Islet of Langerhans (tissue), 1 donor: ENCODE results near the gene PMEPA1.

Experiments
- FAIRE-seq: peaks from one replicate; lab custom pipeline; 2011; peaks lifted over from hg19 to GRCh38; lab: Jason Lieb, UNC

The PMEPA1 gene

GRCh38 chr20:57736738-57737347 lies 27.0 kb upstream of the PMEPA1 start:
- FAIRE-seq = no peak

GRCh38 chr20:57735831-57736737 lies 26.3 kb upstream of the PMEPA1 start:
- no peak for FAIRE-seq

- FAIRE-seq = no peak
Observed at GRCh38 chr20:57734754-57735153, 24.9 kb upstream of the PMEPA1 start.

- no peak for FAIRE-seq
Observed at GRCh38 chr20:57732226-57732625, 22.4 kb upstream of the PMEPA1 start.

- FAIRE-seq = no peak
Observed at GRCh38 chr20:57728762-57729161, 18.9 kb upstream of the PMEPA1 start.

GRCh38 chr20:57727863-57728262 lies 18.0 kb upstream of the PMEPA1 start:
- no peak for FAIRE-seq

GRCh38 chr20:57725636-57726035 lies 15.8 kb upstream of the PMEPA1 start:
- FAIRE-seq = no peak

- FAIRE-seq = no peak
Observed at GRCh38 chr20:57724610-57725405, 15.0 kb upstream of the PMEPA1 start.

- FAIRE-seq = no peak
Observed at GRCh38 chr20:57723816-57724215, 14.0 kb upstream of the PMEPA1 start.

- no peak for FAIRE-seq
Observed at GRCh38 chr20:57719951-57720350, 10.1 kb upstream of the PMEPA1 start.

GRCh38 chr20:57718490-57719009 lies 8.7 kb upstream of the PMEPA1 start:
- peak; percentile 74 for FAIRE-seq

- no peak for FAIRE-seq
Observed at GRCh38 chr20:57717797-57718196, 8.0 kb upstream of the PMEPA1 start.

GRCh38 chr20:57716901-57717300 lies 7.1 kb upstream of the PMEPA1 start:
- no peak for FAIRE-seq

- no peak for FAIRE-seq
Observed at GRCh38 chr20:57716202-57716601, 6.4 kb upstream of the PMEPA1 start.

GRCh38 chr20:57715268-57715904 lies 5.6 kb upstream of the PMEPA1 start:
- FAIRE-seq = no peak

GRCh38 chr20:57714409-57715267 lies 4.8 kb upstream of the PMEPA1 start:
- no peak for FAIRE-seq

GRCh38 chr20:57713951-57714350 lies 4.1 kb upstream of the PMEPA1 start:
- no peak for FAIRE-seq

GRCh38 chr20:57713505-57713903 lies 3.7 kb upstream of the PMEPA1 start:
- no peak for FAIRE-seq

GRCh38 chr20:57712851-57713504 lies 3.2 kb upstream of the PMEPA1 start:
- FAIRE-seq = no peak

- no peak for FAIRE-seq
Observed at GRCh38 chr20:57712341-57712740, 2.5 kb upstream of the PMEPA1 start.

- no peak for FAIRE-seq
Observed at GRCh38 chr20:57711826-57712225, 2.0 kb upstream of the PMEPA1 start.
